Esophagus squamous epithelium (tissue), 4 donors: ENCODE measurements around the gene MRPL57.

Experiments
- CTCF ChIP-seq, 6 experiments: fragments of 450-650 bp in 4 of 6; fragments of 200-600 bp in 2 of 6; sonication (generic) in 2 of 6; IDR thresholded peaks; one replicate each; pipeline ENCODE4 v1.5.1; 2016 to 2019; ENCODE audit warnings: antibody characterized with exemption in 6 of 6, mild to moderate bottlenecking in 4 of 6, moderate library complexity in 4 of 6
- POLR2A ChIP-seq, 4 donors: fragments of 450-650 bp; IDR thresholded peaks; one replicate each; pipeline ENCODE4 v1.6.1; 2017; ENCODE audit warnings: antibody characterized with exemption in 4 of 4, mild to moderate bottlenecking in 4 of 4, moderate library complexity in 3 of 4

GRCh38 chr13:21225082-21225481, 48.6 kb downstream of the MRPL57 start:
- TF ChIP-seq CTCF (IDR thresholded peaks at IDR 0.05) (no peak), POLR2A (IDR thresholded peaks at IDR 0.05) (no peak)
